GM19468 (cell line): ENCODE data around the gene GSG1L.

Experiments used
- ATAC-seq: cut with Tn5 transposase; IDR thresholded peaks from one replicate; pipeline ENCODE4 v1.9.1; 2021; ENCODE audit warnings: mild to moderate bottlenecking, moderate library complexity, moderate number of reproducible peaks; ENCODE audit not compliant: unreplicated experiment; ENCODE audit errors: extremely low read depth

The GSG1L gene

GRCh38 chr16:28067604-28068379 is 4.3 kb upstream of the GSG1L start:
- ATAC-seq, result no peak

DNA sequence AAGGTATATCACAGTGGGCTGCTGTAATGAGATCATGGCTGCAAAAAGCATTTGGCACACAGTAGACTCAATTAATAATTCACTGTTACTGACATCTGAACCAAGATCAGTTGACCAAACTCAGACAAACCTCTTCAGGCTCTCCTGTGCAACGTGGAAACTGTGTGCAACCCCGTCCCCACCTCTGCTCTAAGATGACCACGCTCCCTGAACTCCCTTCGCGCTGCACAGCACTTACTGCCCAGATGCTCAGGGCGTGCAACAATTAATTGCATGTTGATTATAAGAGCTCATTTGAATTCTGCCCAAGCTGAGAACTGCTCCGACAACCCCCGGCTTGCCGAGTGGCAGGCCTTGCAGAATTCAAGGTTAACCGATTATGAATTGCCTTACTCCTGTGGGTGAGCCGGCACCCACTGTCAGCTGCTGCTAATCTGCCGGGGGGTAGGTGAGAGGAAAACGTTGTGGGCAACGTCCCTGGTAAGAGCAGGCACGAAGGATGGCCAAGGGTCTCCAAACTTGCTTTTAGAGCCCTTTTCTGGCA is 1.3 kb upstream of the GSG1L start:
- no peak for ATAC-seq

DNA sequence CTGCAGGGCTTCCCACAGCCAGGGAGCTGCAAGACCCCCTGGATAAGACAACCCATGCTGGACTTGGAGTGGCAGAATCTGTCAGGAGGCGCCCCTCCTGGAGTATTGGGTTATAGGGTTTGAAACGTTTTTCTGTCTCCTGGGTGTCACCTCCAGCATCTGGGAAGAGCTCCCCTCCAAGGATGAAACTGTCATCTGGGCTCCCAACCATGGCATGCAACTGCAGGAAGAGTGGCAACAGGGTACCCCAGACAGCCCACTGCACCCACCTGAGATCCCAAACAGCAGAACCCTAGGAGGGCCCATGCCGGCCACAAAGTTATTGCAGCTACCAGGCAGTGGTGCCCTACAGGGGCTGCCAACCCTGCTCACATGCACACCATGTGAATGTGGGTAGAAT is 636 bp upstream of the GSG1L start:
- ATAC-seq, result no peak

- no peak for ATAC-seq
Observed at GRCh38 chr16:28062847-28063521, 530 bp downstream of the GSG1L start.

DNA sequence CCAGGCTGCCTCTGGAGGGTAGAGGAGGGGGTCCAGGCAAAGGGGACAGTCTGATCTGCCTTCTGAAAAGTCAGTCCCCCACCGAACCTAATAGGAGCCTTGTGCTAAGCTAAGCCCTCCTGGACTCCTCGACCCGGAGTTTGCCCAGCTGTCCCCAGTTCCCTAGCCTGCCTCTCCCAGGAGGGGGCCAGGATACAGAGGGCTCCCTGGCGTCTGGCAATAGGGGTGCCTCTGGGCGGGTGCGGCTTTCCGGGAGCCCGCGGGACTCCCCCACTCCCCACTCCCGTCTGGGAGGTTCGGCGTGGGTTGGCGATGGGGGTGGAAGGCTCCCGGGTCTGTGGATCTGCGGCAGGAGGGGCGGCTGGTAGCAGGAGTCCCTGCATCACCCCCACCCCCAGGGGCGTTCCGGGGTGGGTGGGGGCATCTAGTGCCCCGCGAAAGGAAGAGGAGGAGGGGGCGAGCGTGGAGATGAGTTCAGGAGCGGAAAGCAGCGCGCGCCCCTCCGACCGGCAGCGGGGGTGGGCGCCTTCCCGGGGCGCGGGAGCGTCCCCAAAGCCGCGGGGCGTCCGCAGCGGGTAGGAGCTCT is 1.2 kb downstream of the GSG1L start:
- ATAC-seq, result no peak

- no peak for ATAC-seq
Observed at GRCh38 chr16:28061352-28062101, 2.0 kb downstream of the GSG1L start.

DNA sequence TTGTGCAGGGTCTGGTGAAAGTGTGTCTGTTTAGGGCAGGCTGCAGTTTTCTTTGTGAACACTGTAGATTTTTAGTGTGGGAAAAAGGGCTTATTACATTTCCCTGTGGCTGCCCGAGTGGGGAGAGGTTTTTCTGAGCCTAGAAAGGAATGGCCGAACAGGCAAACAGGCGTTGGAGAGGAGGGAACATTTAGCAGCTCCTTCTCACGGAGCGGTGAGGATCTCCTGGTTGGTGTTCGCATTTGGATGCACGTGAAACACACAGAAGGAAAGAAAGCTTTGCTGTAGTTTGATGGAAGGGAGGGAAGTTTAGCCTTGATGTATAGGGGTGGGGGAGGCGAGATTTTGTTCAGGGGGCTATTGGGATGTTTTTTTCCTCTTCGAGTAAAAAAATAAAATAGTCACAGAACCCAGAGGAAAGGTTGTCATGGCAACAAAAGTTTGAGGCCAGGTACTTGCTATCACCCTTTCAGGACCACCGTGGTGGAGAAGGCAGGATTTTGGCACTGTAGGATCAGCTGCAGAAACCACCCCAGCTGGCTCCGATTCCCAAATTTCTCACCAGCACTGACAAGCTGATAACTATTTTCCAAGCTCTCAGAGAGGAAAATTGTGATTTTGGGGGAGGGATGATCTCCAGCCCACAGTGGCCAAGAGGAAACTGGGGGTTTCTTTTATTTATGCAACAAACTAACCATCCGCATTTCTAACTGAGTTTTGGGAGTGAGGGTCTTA is 3.5 kb downstream of the GSG1L start:
- no peak for ATAC-seq

GRCh38 chr16:28058839-28059589 is 4.5 kb downstream of the GSG1L start:
- ATAC-seq, result no peak

DNA sequence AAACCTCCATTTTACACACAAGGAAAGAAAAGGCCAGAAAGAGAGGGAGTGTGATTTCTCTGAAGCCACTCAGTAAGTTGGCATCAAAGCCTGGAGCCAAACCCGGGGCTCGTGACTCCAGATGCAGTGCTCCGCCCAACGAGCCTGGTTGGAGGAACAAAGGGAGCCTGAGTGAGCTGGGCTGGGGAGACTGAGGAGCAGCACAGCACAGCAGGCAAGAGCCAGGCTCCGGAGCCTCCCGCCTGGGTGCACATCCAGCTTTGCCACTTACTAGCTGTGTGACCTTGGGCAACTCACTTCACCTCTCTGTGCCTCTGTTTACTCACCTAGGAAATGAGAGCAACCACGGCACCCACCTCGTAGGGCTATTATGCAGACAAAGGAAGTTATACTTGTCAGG is 5.6 kb downstream of the GSG1L start:
- ATAC-seq, result no peak

DNA sequence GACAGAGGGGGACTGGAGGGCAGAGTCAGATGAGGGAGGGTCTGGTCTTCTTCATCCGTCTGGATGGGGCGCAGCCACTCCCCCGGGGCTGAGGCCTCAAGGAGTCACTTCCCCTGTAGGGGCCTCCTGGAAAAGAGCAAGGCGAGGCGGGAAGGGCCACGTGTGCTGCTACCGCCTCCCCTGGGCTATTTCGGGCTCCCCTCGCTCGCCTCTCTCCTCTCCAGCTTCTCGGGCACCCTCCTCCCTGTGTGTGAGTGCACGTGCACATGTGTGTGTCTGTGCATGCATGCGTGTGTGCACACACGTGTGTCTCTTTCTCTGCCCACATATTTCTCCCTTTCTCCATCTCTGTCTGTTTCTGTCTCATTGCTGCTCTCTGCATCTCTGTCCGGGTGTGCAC is 10.1 kb downstream of the GSG1L start:
- no peak for ATAC-seq

DNA sequence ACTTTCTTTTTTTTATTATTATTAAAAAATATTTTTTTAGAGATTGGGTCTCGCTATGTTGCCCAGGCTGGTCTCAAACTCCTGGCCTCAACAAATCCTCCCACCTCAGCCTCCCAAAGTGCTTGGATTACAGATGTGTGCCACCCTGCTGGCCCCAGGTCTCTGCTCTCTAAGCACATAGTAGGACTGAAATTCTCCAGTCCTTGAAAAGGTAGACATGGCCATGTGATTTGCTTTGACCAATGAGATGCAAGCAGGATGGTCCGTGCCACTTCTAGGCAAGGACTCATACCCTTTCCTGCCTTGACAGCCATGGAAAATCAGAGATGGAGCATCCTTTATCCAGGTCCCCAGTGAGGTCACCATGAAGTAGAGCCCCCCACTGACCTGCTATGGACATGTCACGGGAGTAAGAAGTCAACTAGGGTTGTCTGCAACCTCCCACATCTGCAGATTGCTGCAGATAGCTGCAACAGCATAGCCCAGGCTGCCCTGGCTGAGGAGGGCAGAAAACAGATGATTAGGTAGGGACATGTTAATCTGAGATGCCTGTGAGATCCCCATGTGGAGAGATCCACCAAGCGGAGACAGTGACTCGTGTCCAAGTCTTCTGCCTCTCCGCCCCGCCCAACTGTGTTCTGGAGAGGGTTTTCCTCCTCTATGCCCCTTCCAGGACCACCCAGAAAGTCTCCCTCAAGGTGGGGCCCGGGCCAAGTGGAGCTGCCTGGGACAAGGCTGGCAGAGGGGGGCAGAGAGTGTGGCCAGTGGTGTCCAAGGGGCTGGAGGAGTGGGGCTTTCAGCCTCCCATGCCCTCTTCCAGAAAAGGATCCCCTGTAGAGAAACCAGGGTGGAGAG is 11.0 kb downstream of the GSG1L start:
- ATAC-seq, result no peak

DNA sequence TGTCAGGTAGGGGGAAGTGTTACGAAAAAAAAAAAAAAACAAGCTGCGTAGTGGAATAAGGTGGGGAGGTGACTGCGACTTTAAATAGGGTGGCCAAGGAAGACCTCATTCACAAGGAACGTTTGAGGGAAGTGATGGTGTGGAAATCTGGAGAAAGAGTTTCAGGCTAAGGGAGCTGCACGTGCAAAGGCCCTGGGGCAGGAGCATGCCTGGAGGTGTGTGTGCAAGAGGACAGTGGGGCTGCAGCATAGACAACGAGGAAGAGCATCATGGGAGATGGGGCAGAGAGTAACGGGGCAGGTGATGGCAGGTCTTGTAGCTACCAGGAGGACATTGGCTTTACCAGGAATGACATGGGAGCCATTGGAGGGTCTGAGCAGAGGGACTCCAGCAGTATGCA is 12.0 kb downstream of the GSG1L start:
- ATAC-seq, result no peak

GRCh38 chr16:28042811-28043210 is 20.7 kb downstream of the GSG1L start:
- no peak for ATAC-seq

DNA sequence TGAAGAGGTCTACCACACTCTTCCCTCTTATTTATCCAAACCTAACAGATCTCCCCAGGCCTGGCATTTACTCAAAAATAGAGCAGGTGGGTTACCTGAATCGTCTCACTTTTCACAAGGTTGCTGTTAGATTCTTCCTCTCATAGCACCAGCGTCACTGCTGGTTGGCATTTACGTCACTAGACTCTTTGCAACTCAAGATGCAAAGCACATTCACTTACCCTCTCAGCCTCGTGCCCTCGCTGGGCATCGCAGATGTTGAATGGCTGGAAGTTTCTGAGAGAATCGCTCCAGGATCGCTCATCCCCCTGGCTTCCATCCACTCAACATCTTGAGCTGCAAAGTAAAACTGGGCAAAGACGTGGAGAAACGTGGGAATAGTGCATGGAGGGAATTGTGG is 21.9 kb downstream of the GSG1L start:
- ATAC-seq, result no peak

GRCh38 chr16:28040039-28040438 is 23.5 kb downstream of the GSG1L start:
- ATAC-seq, result no peak

- no peak for ATAC-seq
Observed at GRCh38 chr16:28039493-28039892, 24.0 kb downstream of the GSG1L start.

DNA sequence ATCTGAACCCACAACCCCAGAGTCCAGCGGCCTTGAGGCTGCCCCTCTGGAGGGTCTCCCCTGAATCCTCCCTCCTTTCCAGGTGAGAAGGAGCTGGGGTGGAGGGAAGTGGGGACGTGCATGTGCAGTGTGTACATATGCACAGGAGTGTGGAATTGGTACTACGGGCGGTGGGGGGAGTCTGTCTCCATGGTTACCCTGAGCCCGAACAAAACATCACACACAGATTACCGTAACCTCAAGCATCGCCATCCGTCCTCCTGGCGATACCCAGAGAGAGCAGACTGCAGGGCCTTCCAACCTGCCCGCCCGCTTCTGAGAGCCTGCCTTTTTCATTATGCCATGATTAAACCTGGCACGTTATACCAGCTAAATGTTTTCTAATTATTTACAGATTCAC is 25.1 kb downstream of the GSG1L start:
- no peak for ATAC-seq

GRCh38 chr16:28035866-28036393 is 27.6 kb downstream of the GSG1L start:
- no peak for ATAC-seq
